Activated naive CD4-positive, alpha-beta T cell treated with anti-CD3 and anti-CD28 coated beads for 36 hours (primary cell): Measurements from ENCODE around the gene TBC1D30. TPM values are rescaled to one million over a fixed set of nuclear protein-coding genes. Genes with fewer than 3 reads are reported as not detected.
"Not testable (repeated sequence)": the region's sequence is repeated elsewhere in the genome, so short reads cannot be mapped to it uniquely, and the experiment has no call there.

Experiments
- CTCF ChIA-PET: fragments of 350-600 bp; sonication (Branson Sonifier 250); formaldehyde crosslinking; loops from one replicate; lab custom pipeline; 2021; ENCODE audit warnings: antibody characterized with exemption; lab: Charles Lee
- DNase-seq: peaks from one replicate; pipeline ENCODE4 v3.0.0-alpha.2; 2020
- H3K27ac Mint-ChIP-seq: one replicate; pipeline ENCODE4 v1.8.0; 2021; ENCODE audit warnings: mild to moderate bottlenecking, mixed read lengths
- H3K27me3 Mint-ChIP-seq: one replicate; pipeline ENCODE4 v1.8.0; 2021; ENCODE audit warnings: low read depth, mixed read lengths
- H3K36me3 Mint-ChIP-seq: one replicate; pipeline ENCODE4 v1.8.0; 2021; ENCODE audit warnings: low read depth, mixed read lengths
- H3K4me1 Mint-ChIP-seq: one replicate; pipeline ENCODE4 v1.8.0; 2021; ENCODE audit warnings: low read depth, mixed read lengths
- H3K4me3 Mint-ChIP-seq: one replicate; pipeline ENCODE4 v1.8.0; 2021; ENCODE audit warnings: mild to moderate bottlenecking, moderate library complexity, mixed read lengths
- H3K9me3 Mint-ChIP-seq: one replicate; pipeline ENCODE4 v1.8.0; 2021; ENCODE audit warnings: mixed read lengths
- intact Hi-C: fragments of 100-400 bp; cut with micrococcal nuclease; formaldehyde crosslinking; loops from one replicate; pipeline ENCODE4 v1.15.1; 2023
- total RNA-seq, 2 experiments: library from RNA; stranded (reverse); gene quantifications; one replicate each; pipeline ENCODE4 v1.2.3, GENCODE V29; 2021

The TBC1D30 gene
- total RNA-seq, 2 experiments from 2014 or later: 0.17 to 0.19 TPM

GRCh38 chr12:64835901-64836300, 11.5 kb downstream of the TBC1D30 start:
- no peak for DNase-seq
- CTCF ChIA-PET: no interaction called here
- Mint-ChIP-seq H3K9me3 (no peaks in the 10 kb centered on the region), H3K27ac (no peak overlapping the region), H3K4me3 (no peak overlapping the region), H3K36me3 (no peaks in the 10 kb centered on the region), H3K27me3 (peaks cover 7% of the 10 kb centered on the region), H3K4me1 (no peaks in the 10 kb centered on the region)
- intact Hi-C loops: no loop called here

- Mint-ChIP-seq H3K9me3 (no peaks in the 10 kb centered on the region), H3K27me3 (peaks cover 7% of the 10 kb centered on the region), H3K4me1 (no peaks in the 10 kb centered on the region), H3K36me3 (no peaks in the 10 kb centered on the region), H3K4me3 (no peak overlapping the region), H3K27ac (no peak overlapping the region)
- intact Hi-C loops: no loop called here
- DNase-seq: no peak
- CTCF ChIA-PET: interaction anchor here (1.6 kb wide), 1 partner anchor 35 kb away, joined by 7 read pairs; no protein-coding TSS in a partner anchor
Measured at GRCh38 chr12:64836856-64837255, 12.4 kb downstream of the TBC1D30 start.

GRCh38 chr12:64837427-64837826, 13.0 kb downstream of the TBC1D30 start:
- no peak for DNase-seq
- intact Hi-C loops: no loop called here
- Mint-ChIP-seq H3K4me3 (no peak overlapping the region), H3K36me3 (no peaks in the 10 kb centered on the region), H3K27me3 (peaks cover 7% of the 10 kb centered on the region), H3K4me1 (no peaks in the 10 kb centered on the region), H3K27ac (no peak overlapping the region), H3K9me3 (no peaks in the 10 kb centered on the region)
- CTCF ChIA-PET: interaction anchor here (1.6 kb wide), 1 partner anchor 36 kb away, joined by 7 read pairs; no protein-coding TSS in a partner anchor

GRCh38 chr12:64840119-64840518, 15.7 kb downstream of the TBC1D30 start:
- CTCF ChIA-PET: interaction anchor here (0.6 kb wide), 1 partner anchor 38 kb away, joined by 4 read pairs; no protein-coding TSS in a partner anchor
- Mint-ChIP-seq H3K36me3 (no peaks in the 10 kb centered on the region), H3K4me3 (no peak overlapping the region)

GRCh38 chr12:64840949-64841717, 16.7 kb downstream of the TBC1D30 start:
- Mint-ChIP-seq H3K27me3 (peaks cover 2% of the 10 kb centered on the region), H3K27ac (no peak overlapping the region), H3K9me3 (no peaks in the 10 kb centered on the region), H3K36me3 (no peaks in the 10 kb centered on the region), H3K4me3 (no peak overlapping the region), H3K4me1 (no peaks in the 10 kb centered on the region)
- no peak for DNase-seq
- CTCF ChIA-PET: interaction anchor here (0.6 kb wide), 1 partner anchor 39 kb away, joined by 4 read pairs; no protein-coding TSS in a partner anchor
- intact Hi-C loops: no loop called here

More at GRCh38 chr12:64840119-64840518, 15.7 kb downstream of the TBC1D30 start:
- H3K27me3 Mint-ChIP-seq: peaks cover 2% of the 10 kb centered on the region
- no peaks in the 10 kb centered on the region for H3K9me3 Mint-ChIP-seq
- H3K4me1 Mint-ChIP-seq: no peaks in the 10 kb centered on the region
- no peak overlapping the region for H3K27ac Mint-ChIP-seq
- intact Hi-C loops: no loop called here
- DNase-seq: no peak

- CTCF ChIA-PET: not testable (repeated sequence)
- H3K9me3 Mint-ChIP-seq: peaks cover 12% of the 10 kb centered on the region
- peaks cover 28% of the 10 kb centered on the region for H3K27me3 Mint-ChIP-seq
Measured at GRCh38 chr12:64848409-64848808, 24.0 kb downstream of the TBC1D30 start.

GRCh38 chr12:64858882-64859605, 34.6 kb downstream of the TBC1D30 start:
- H3K9me3 Mint-ChIP-seq: no peaks in the 10 kb centered on the region
- no peaks in the 10 kb centered on the region for H3K36me3 Mint-ChIP-seq
- no peaks in the 10 kb centered on the region for H3K27me3 Mint-ChIP-seq
- H3K4me1 Mint-ChIP-seq: no peaks in the 10 kb centered on the region
- no peak for DNase-seq
- no peak overlapping the region for H3K4me3 Mint-ChIP-seq
- intact Hi-C loops: no loop called here
- no peak overlapping the region for H3K27ac Mint-ChIP-seq
- CTCF ChIA-PET: no interaction called here

More at GRCh38 chr12:64848409-64848808, 24.0 kb downstream of the TBC1D30 start:
- intact Hi-C loops, H3K4me3 Mint-ChIP-seq, DNase-seq, H3K36me3 Mint-ChIP-seq, H3K27ac Mint-ChIP-seq, H3K4me1 Mint-ChIP-seq: not testable (repeated sequence)

- no peaks in the 10 kb centered on the region for H3K4me1 Mint-ChIP-seq
- CTCF ChIA-PET: no interaction called here
- intact Hi-C loops: no loop called here
- H3K27me3 Mint-ChIP-seq: no peaks in the 10 kb centered on the region
- no peak overlapping the region for H3K4me3 Mint-ChIP-seq
- no peaks in the 10 kb centered on the region for H3K9me3 Mint-ChIP-seq
- no peak overlapping the region for H3K27ac Mint-ChIP-seq
- DNase-seq: no peak
- no peaks in the 10 kb centered on the region for H3K36me3 Mint-ChIP-seq
Measured at GRCh38 chr12:64860446-64860998, 36.1 kb downstream of the TBC1D30 start.

- intact Hi-C loops: no loop called here
- H3K27ac Mint-ChIP-seq: no peak overlapping the region
- H3K36me3 Mint-ChIP-seq: no peaks in the 10 kb centered on the region
- no peak for DNase-seq
- H3K9me3 Mint-ChIP-seq: no peaks in the 10 kb centered on the region
- no peak overlapping the region for H3K4me3 Mint-ChIP-seq
- H3K27me3 Mint-ChIP-seq: peaks cover 2% of the 10 kb centered on the region
- CTCF ChIA-PET: no interaction called here
- H3K4me1 Mint-ChIP-seq: no peaks in the 10 kb centered on the region
Measured at GRCh38 chr12:64864319-64864718, 39.9 kb downstream of the TBC1D30 start.

- CTCF ChIA-PET: interaction anchor here (0.6 to 1.4 kb wide), 4 partner anchors 11 to 776 kb away, joined by 3 to 6 read pairs (median 4); partner anchors contain the start of gene WIF1
- H3K9me3 Mint-ChIP-seq: no peaks in the 10 kb centered on the region
Measured at GRCh38 chr12:64875186-64875585, 50.7 kb downstream of the TBC1D30 start.

GRCh38 chr12:64876388-64877071, 52.1 kb downstream of the TBC1D30 start:
- peaks cover 2% of the 10 kb centered on the region for H3K9me3 Mint-ChIP-seq
- H3K36me3 Mint-ChIP-seq: no peaks in the 10 kb centered on the region
- H3K4me1 Mint-ChIP-seq: peaks cover 21% of the 10 kb centered on the region
- H3K27me3 Mint-ChIP-seq: peaks cover 3% of the 10 kb centered on the region
- H3K27ac Mint-ChIP-seq: no peak overlapping the region
- no peak for DNase-seq
- CTCF ChIA-PET: interaction anchor here (1.3 to 1.4 kb wide), 2 partner anchors 14 to 80 kb away, joined by 6 read pairs; no protein-coding TSS in a partner anchor
- no peak overlapping the region for H3K4me3 Mint-ChIP-seq
- intact Hi-C loops: no loop called here

More at GRCh38 chr12:64875186-64875585, 50.7 kb downstream of the TBC1D30 start:
- H3K4me1 Mint-ChIP-seq: peaks cover 21% of the 10 kb centered on the region
- H3K27me3 Mint-ChIP-seq: peaks cover 3% of the 10 kb centered on the region
- intact Hi-C loops: no loop called here
- H3K4me3 Mint-ChIP-seq: no peak overlapping the region
- H3K36me3 Mint-ChIP-seq: no peaks in the 10 kb centered on the region
- no peak overlapping the region for H3K27ac Mint-ChIP-seq
- DNase-seq: no peak
